H9 (cell line): ENCODE data around the gene LZIC. TPM values are rescaled to one million over a fixed set of nuclear protein-coding genes. Genes with fewer than 3 reads are reported as not detected.
A peak's percentile ranks its signal among the peaks of the same experiment; 100 is the strongest.

Experiments used
- DNase-seq: peaks from one replicate; pipeline ENCODE4 v3.0.0-alpha.2; 2017
- H2AFZ ChIP-seq: one replicate; pipeline ENCODE4 v1.6.1; 2013; ENCODE audit warnings: mild to moderate bottlenecking, low read length, control low read depth, moderate library complexity
- H2AK5ac ChIP-seq: 2 replicates; pipeline ENCODE4 v1.6.1; 2013; ENCODE audit warnings: low read length, control low read depth, mixed read lengths; ENCODE audit not compliant: insufficient read length
- H2BK120ac ChIP-seq: one replicate; pipeline ENCODE4 v1.6.1; 2013; ENCODE audit warnings: low read depth, mild to moderate bottlenecking, low read length, control low read depth, inconsistent platforms; ENCODE audit not compliant: poor library complexity, severe bottlenecking
- H2BK12ac ChIP-seq: 2 replicates; pipeline ENCODE4 v1.6.1; 2013; ENCODE audit warnings: low read length, control low read depth, mixed read lengths, low read depth; ENCODE audit not compliant: insufficient read length
- H2BK15ac ChIP-seq: 2 replicates; pipeline ENCODE4 v1.6.1; 2013; ENCODE audit warnings: low read depth, low read length, control low read depth
- H2BK20ac ChIP-seq: one replicate; pipeline ENCODE4 v1.6.1; 2013; ENCODE audit warnings: low read depth, mild to moderate bottlenecking, low read length, control low read depth, inconsistent platforms; ENCODE audit not compliant: poor library complexity, severe bottlenecking
- H2BK5ac ChIP-seq: 2 replicates; pipeline ENCODE4 v1.6.1; 2013; ENCODE audit warnings: low read length, control low read depth, mixed read lengths; ENCODE audit not compliant: insufficient read length
- H3K14ac ChIP-seq: 2 replicates; pipeline ENCODE4 v1.6.1; 2013; ENCODE audit warnings: low read length, control low read depth; ENCODE audit not compliant: insufficient read depth
- H3K18ac ChIP-seq: 2 replicates; pipeline ENCODE4 v1.6.1; 2013; ENCODE audit warnings: low read depth, mild to moderate bottlenecking, mixed read lengths, low read length, control low read depth; ENCODE audit not compliant: insufficient read length
- H3K23ac ChIP-seq: 2 replicates; pipeline ENCODE4 v1.6.1; 2013; ENCODE audit warnings: low read length, control low read depth, mixed read lengths, low read depth; ENCODE audit not compliant: insufficient read length
- H3K23me2 ChIP-seq: 2 replicates; pipeline ENCODE4 v1.6.1; 2013; ENCODE audit warnings: low read depth, mild to moderate bottlenecking, mixed read lengths, low read length, control low read depth; ENCODE audit not compliant: insufficient read length, poor library complexity, severe bottlenecking
- H3K27ac ChIP-seq: 2 replicates; pipeline ENCODE4 v1.5.1; 2013; ENCODE audit warnings: low read length, control low read depth, mixed read lengths, low read depth; ENCODE audit not compliant: insufficient read length
- H3K27me3 ChIP-seq: 2 replicates; pipeline ENCODE4 v1.6.1; 2013; ENCODE audit warnings: low read length, control low read depth, inconsistent platforms; ENCODE audit not compliant: insufficient read depth
- H3K4ac ChIP-seq: 2 replicates; pipeline ENCODE4 v1.6.1; 2013; ENCODE audit warnings: low read depth, mild to moderate bottlenecking, control low read depth, inconsistent platforms, low read length, moderate library complexity
- H3K4me1 ChIP-seq: 2 replicates; pipeline ENCODE4 v1.6.1; 2013; ENCODE audit warnings: low read length, control low read depth, inconsistent platforms; ENCODE audit not compliant: insufficient read depth
- H3K4me2 ChIP-seq: 2 replicates; pipeline ENCODE4 v1.6.1; 2013; ENCODE audit warnings: low read length, control low read depth, mixed read lengths; ENCODE audit not compliant: insufficient read length, insufficient read depth
- H3K56ac ChIP-seq: 2 replicates; pipeline ENCODE4 v1.6.1; 2013; ENCODE audit warnings: low read depth, mild to moderate bottlenecking, mixed read lengths, low read length, control low read depth; ENCODE audit not compliant: insufficient read length
- H3K79me1 ChIP-seq: 2 replicates; pipeline ENCODE4 v1.6.1; 2013; ENCODE audit warnings: low read depth, mild to moderate bottlenecking, moderate library complexity, low read length, control low read depth, inconsistent platforms; ENCODE audit not compliant: insufficient read depth, poor library complexity, severe bottlenecking
- H3K79me2 ChIP-seq: 2 replicates; pipeline ENCODE4 v1.6.1; 2013; ENCODE audit warnings: low read length, control low read depth, inconsistent platforms; ENCODE audit not compliant: insufficient read depth
- H3K9ac ChIP-seq: 2 replicates; pipeline ENCODE4 v1.6.1; 2013; ENCODE audit warnings: low read length, control low read depth, mixed read lengths; ENCODE audit not compliant: insufficient read length; ENCODE audit errors: extremely low read depth
- H3K9me3 ChIP-seq: one replicate; pipeline ENCODE4 v1.6.1; 2013; ENCODE audit warnings: low read depth, low read length, inconsistent platforms; ENCODE audit not compliant: control insufficient read depth
- H3T11ph ChIP-seq: one replicate; pipeline ENCODE4 v1.6.1; 2013; ENCODE audit warnings: mild to moderate bottlenecking, low read length, control low read depth, inconsistent platforms
- H4K20me1 ChIP-seq: one replicate; pipeline ENCODE4 v1.6.1; 2013; ENCODE audit not compliant: control insufficient read depth, insufficient read length, insufficient read depth
- H4K5ac ChIP-seq: 2 replicates; pipeline ENCODE4 v1.6.1; 2013; ENCODE audit warnings: low read depth, mild to moderate bottlenecking, mixed read lengths, low read length, control low read depth; ENCODE audit not compliant: insufficient read length
- H4K8ac ChIP-seq: replicated peaks from 2 replicates; pipeline ENCODE4 v1.6.1; 2013; ENCODE audit warnings: low read length, control low read depth, mixed read lengths, low read depth; ENCODE audit not compliant: insufficient read length
- H4K91ac ChIP-seq: 2 replicates; pipeline ENCODE4 v1.6.1; 2013; ENCODE audit warnings: low read depth, mild to moderate bottlenecking, moderate library complexity, mixed read lengths, low read length, control low read depth; ENCODE audit not compliant: insufficient read length
- H3K27ac Mint-ChIP-seq, 3 experiments: 2 replicates in 2 of 3; 3 replicates in 1 of 3; pipeline ENCODE4 v1.8.0; 2020 to 2021; ENCODE audit warnings: mixed read lengths in 3 of 3, mild to moderate bottlenecking in 1 of 3, moderate library complexity in 1 of 3
- H3K27me3 Mint-ChIP-seq: 2 replicates; pipeline ENCODE4 v1.8.0; 2021; ENCODE audit warnings: low read depth, mild to moderate bottlenecking, moderate library complexity, mixed read lengths
- H3K36me3 Mint-ChIP-seq, 3 experiments: 2 replicates in 2 of 3; 3 replicates in 1 of 3; pipeline ENCODE4 v1.8.0; 2020 to 2021; ENCODE audit warnings: low read depth in 3 of 3, mixed read lengths in 3 of 3; ENCODE audit not compliant: insufficient read depth in 1 of 3
- H3K4me1 Mint-ChIP-seq, 2 experiments: 2 replicates each; pipeline ENCODE4 v1.8.0; 2020; ENCODE audit warnings: mixed read lengths in 2 of 2
- H3K4me3 Mint-ChIP-seq, 2 experiments: 2 replicates in 1 of 2; 3 replicates in 1 of 2; pipeline ENCODE4 v1.8.0; 2020 to 2021; ENCODE audit warnings: mild to moderate bottlenecking in 2 of 2, mixed read lengths in 2 of 2, moderate library complexity in 1 of 2
- H3K9me3 Mint-ChIP-seq, 2 experiments: 2 replicates in 1 of 2; 3 replicates in 1 of 2; pipeline ENCODE4 v1.8.0; 2020; ENCODE audit warnings: mild to moderate bottlenecking in 2 of 2, mixed read lengths in 2 of 2, moderate library complexity in 1 of 2
- CTCF ChIP-seq: fragments of 200-600 bp; sonication (generic); conservative IDR thresholded peaks from 3 replicates; pipeline ENCODE4 v1.8.0; 2021; ENCODE audit warnings: antibody characterized with exemption, mild to moderate bottlenecking
- WGBS: extraction: QIAGEN DNeasy Blood & Tissue Kit; methylation state at CpG from one replicate; pipeline ENCODE4 v1.1.7; 2013; ENCODE audit warnings: missing lambda C conversion rate, low lambda C conversion rate, mixed read lengths; ENCODE audit not compliant: insufficient read length; ENCODE audit errors: extremely low coverage; 5-methylcytosine and 5-hydroxymethylcytosine counted together
- long read RNA-seq: library from polyadenylated mRNA; unstranded; transcript quantifications from one replicate; pipeline ENCODE4 v2.0.0, GENCODE V29; 2020
- total RNA-seq: library from RNA; stranded (reverse); gene quantifications from 2 replicates; pipeline ENCODE4 v1.2.1, GENCODE V29; 2021

Gene LZIC
- 22.9 and 23.6 TPM in 2 replicates for total RNA-seq
- long read RNA-seq, transcript LZIC-203 (7 exons, 1,405 nt), result minor isoform, 11 of 60 reads
- long read RNA-seq, transcript LZIC-201 (8 exons, 945 nt), result minor isoform, 9 of 60 reads
- long read RNA-seq, transcript LZIC-202 (8 exons, 2,281 nt), result major isoform, 26 of 60 reads
- long read RNA-seq, partial matches to known transcripts, result 1 of 60 reads
- long read RNA-seq, other reads (novel, unspliced or antisense), result 13 of 60 reads

- no CpG with 5 or more reads among the region's 53 CpGs for WGBS
Observed at GRCh38 chr1:9942939-9943788, at the start of gene LZIC, which contains the start of gene NMNAT1. TSS of gene LZIC (minus strand) at chr1:9943391. CDS start at chr1:9936619, 6,772 bp downstream. TSS of gene NMNAT1 (plus strand) at chr1:9943475. CDS start at chr1:9972074, 28,599 bp downstream.

More at GRCh38 chr1:9942939-9943788, at the start of gene LZIC, which contains the start of gene NMNAT1:
- Histone ChIP-seq H4K8ac (no peak within 1 kb of the TSS), H2BK20ac (no peak within 1 kb of the TSS), H2AK5ac (no peak within 1 kb of the TSS), H3K9me3 (no peaks in the 10 kb centered on the region), H3K4me1 (no peaks in the 10 kb centered on the region), H4K91ac (no peak within 1 kb of the TSS), H3K23me2 (peaks cover 6% of the 10 kb centered on the region), H3T11ph (no peak within 1 kb of the TSS), H2AFZ (peak within 1 kb of the TSS; percentile 69), H3K18ac (peak within 1 kb of the TSS; percentile 36), H3K4me2 (peak within 1 kb of the TSS; percentile 98), H3K56ac (no peak within 1 kb of the TSS), H3K14ac (peak within 1 kb of the TSS; percentile 53; the same call in 1 of the 2 replicates), H3K79me2 (no peaks in the 10 kb centered on the region), H3K23ac (no peak within 1 kb of the TSS), H2BK120ac (no peak within 1 kb of the TSS), H4K5ac (no peak within 1 kb of the TSS), H2BK12ac (no peak within 1 kb of the TSS), H2BK15ac (no peak within 1 kb of the TSS), H3K9ac (peak within 1 kb of the TSS; percentile 93), H3K4ac (no peak within 1 kb of the TSS), H3K79me1 (no peaks in the 10 kb centered on the region), H4K20me1 (no peaks in the 10 kb centered on the region), H3K27me3 (no peaks in the 10 kb centered on the region), H2BK5ac (no peak within 1 kb of the TSS), H3K27ac (peak within 1 kb of the TSS; percentile 54)
- no peak for TF ChIP-seq CTCF
- peaks cover 6 to 10% (median 7%) of the 10 kb centered on the region in 3 experiments; a peak in 6 of 7 replicates for H3K36me3 Mint-ChIP-seq
- H3K9me3 Mint-ChIP-seq, result no peaks in the 10 kb centered on the region
- H3K4me3 Mint-ChIP-seq, result peak within 1 kb of the TSS; percentile 97 to 98
- DNase-seq, result peak; percentile 95
- peaks cover 2 to 3% of the 10 kb centered on the region in 2 experiments for H3K4me1 Mint-ChIP-seq
- H3K27ac Mint-ChIP-seq, result peak within 1 kb of the TSS; percentile 97 to 99 (median 98)
- H3K27me3 Mint-ChIP-seq, result no peaks in the 10 kb centered on the region
